SK-N-SH (cell line): ENCODE measurements around the gene DDX31.

Source experiments
- CTCF ChIP-seq: fragments of 200-600 bp; sonication (generic); IDR thresholded peaks from 2 replicates; pipeline ENCODE4 v1.6.1; 2017; ENCODE audit warnings: antibody characterized with exemption, mild to moderate bottlenecking, moderate library complexity
- NFIC ChIP-seq: IDR thresholded peaks from 2 replicates; pipeline ENCODE4 v1.4.0; 2012; ENCODE audit warnings: borderline replicate concordance
- NRF1 ChIP-seq: IDR thresholded peaks from 2 replicates; pipeline ENCODE4 v1.6.1; 2012; ENCODE audit warnings: low read depth, mild to moderate bottlenecking, low read length
- PBX3 ChIP-seq: IDR thresholded peaks from 2 replicates; pipeline ENCODE4; 2012
- RAD21 ChIP-seq: IDR thresholded peaks from 2 replicates; pipeline ENCODE4 v1.6.1; 2012; ENCODE audit warnings: mild to moderate bottlenecking, low read length
- RXRA ChIP-seq: IDR thresholded peaks from 2 replicates; pipeline ENCODE4 v1.4.0; 2012; ENCODE audit warnings: low read depth, mild to moderate bottlenecking, borderline replicate concordance

- TF ChIP-seq RAD21 = no peak
- no peak for TF ChIP-seq CTCF
- TF ChIP-seq PBX3 = no peak
- no peak for TF ChIP-seq NRF1
- TF ChIP-seq RXRA = no peak
- TF ChIP-seq NFIC = no peak
Observed at GRCh38 chr9:132586830-132587591, 82.8 kb downstream of the DDX31 start.
